T-helper 22 cell (primary cell): ENCODE data around the gene RGS19.
A peak's percentile ranks its signal among the peaks of the same experiment; 100 is the strongest.
"Not testable (repeated sequence)": the region's sequence is repeated elsewhere in the genome, so short reads cannot be mapped to it uniquely, and the experiment has no call there.

Source experiments
- DNase-seq: peaks from one replicate; pipeline ENCODE4 v3.0.0-alpha.2; 2020; ENCODE audit warnings: low read depth

Gene RGS19

GRCh38 chr20:64095455-64095854, 16.1 kb upstream of the RGS19 start:
- DNase-seq, result no peak

- DNase-seq, result no peak
Measured at GRCh38 chr20:64093013-64093503, 13.7 kb upstream of the RGS19 start.

GRCh38 chr20:64092258-64093012, 13.1 kb upstream of the RGS19 start:
- DNase-seq, result no peak

GRCh38 chr20:64091770-64092169, 12.5 kb upstream of the RGS19 start:
- DNase-seq, result no peak

GRCh38 chr20:64091340-64091739, 12.0 kb upstream of the RGS19 start:
- no peak for DNase-seq

- DNase-seq, result no peak
Measured at GRCh38 chr20:64090165-64090564, 10.8 kb upstream of the RGS19 start.

- DNase-seq, result not testable (repeated sequence)
Measured at GRCh38 chr20:64088586-64088985, 9.3 kb upstream of the RGS19 start.

GRCh38 chr20:64087226-64087825, 8.0 kb upstream of the RGS19 start:
- not testable (repeated sequence) for DNase-seq

- DNase-seq, result no peak
Measured at GRCh38 chr20:64086801-64087200, 7.5 kb upstream of the RGS19 start.

- no peak for DNase-seq
Measured at GRCh38 chr20:64084685-64085152, 5.4 kb upstream of the RGS19 start.

- DNase-seq, result no peak
Measured at GRCh38 chr20:64083804-64084684, 4.7 kb upstream of the RGS19 start, which contains the start of gene LKAAEAR1. Gene LKAAEAR1, minus strand, starts transcription at chr20:64084398. Its CDS starts 179 bp downstream, at chr20:64084219.

- DNase-seq, result peak; percentile 39
Measured at GRCh38 chr20:64083378-64083803, 4.1 kb upstream of the RGS19 start.

GRCh38 chr20:64082820-64083377, 3.6 kb upstream of the RGS19 start:
- no peak for DNase-seq

- no peak for DNase-seq
Measured at GRCh38 chr20:64082126-64082731, 2.9 kb upstream of the RGS19 start.

- DNase-seq, result no peak
Measured at GRCh38 chr20:64081624-64081964, 2.3 kb upstream of the RGS19 start.

GRCh38 chr20:64080813-64081623, 1.7 kb upstream of the RGS19 start:
- no peak for DNase-seq

- peak; percentile 63 for DNase-seq
Measured at GRCh38 chr20:64080013-64080812, 895 bp upstream of the RGS19 start, which contains the start of gene OPRL1. Gene OPRL1, plus strand, starts transcription at chr20:64080082. Its CDS starts 12,639 bp downstream, at chr20:64092721.

- DNase-seq, result no peak
Measured at GRCh38 chr20:64078934-64079272, 415 bp downstream of the RGS19 start.

GRCh38 chr20:64077876-64078551, 1.3 kb downstream of the RGS19 start:
- peak; percentile 48 for DNase-seq
